Measurements from ENCODE around the gene SEC31A. TPM values are rescaled to one million over a fixed set of nuclear protein-coding genes. Genes with fewer than 3 reads are reported as not detected.

The SEC31A gene
- total and polyA plus RNA-seq, 2 of the 4 experiments (the other 2 are of a cell fraction), result 278 to 366 TPM

DNA sequence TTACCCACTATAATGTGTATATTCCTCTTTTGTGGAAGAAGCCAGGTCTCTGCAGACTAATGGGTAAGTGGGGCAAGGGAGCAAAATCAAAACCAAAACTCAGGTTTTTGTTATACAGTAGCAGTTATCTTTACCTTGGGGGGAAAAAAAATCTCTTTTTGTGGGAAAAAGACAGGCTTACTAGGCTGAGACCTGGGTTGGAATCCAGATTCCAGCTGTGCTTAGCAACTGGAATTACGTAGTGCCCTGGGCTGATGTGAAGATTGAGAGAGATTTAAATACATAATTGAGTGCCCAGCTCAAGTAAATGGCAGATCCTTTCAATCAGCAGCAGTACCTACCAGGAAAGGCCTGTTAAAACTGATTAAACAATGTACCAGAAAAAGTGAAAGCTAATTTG is 76.9 kb downstream of the SEC31A start:
- ATAC-seq (ENCODE audit: low read depth) (no peak), DNase-seq (no peak)
- Histone ChIP-seq H3K27me3 (ENCODE audit: control insufficient read depth, insufficient read depth, low read length) (no peaks in the 10 kb centered on the region), H3K36me3 (ENCODE audit: control insufficient read depth, insufficient read depth, low read length) (peaks cover 15% of the 10 kb centered on the region), H3K27ac (ENCODE audit: insufficient read depth, low read length) (no peak overlapping the region), H3K9me3 (ENCODE audit: control insufficient read depth, insufficient read depth, low read length) (no peaks in the 10 kb centered on the region), H2BK15ac (ENCODE audit: low read depth, low read length) (no peak overlapping the region), H2BK20ac (ENCODE audit: low read depth, low read length) (no peak overlapping the region), H3K23ac (ENCODE audit: low read depth, low read length) (no peak overlapping the region), H3K56ac (ENCODE audit: extremely low read depth, insufficient read depth, low read length) (no peak overlapping the region), H2BK120ac (ENCODE audit: low read depth, low read length) (no peak overlapping the region), H2AFZ (replicated peaks; ENCODE audit: low read length, poor library complexity) (no peak overlapping the region), H2AK5ac (ENCODE audit: low read depth, low read length) (no peak overlapping the region), H4K91ac (ENCODE audit: insufficient read depth, low read depth, low read length) (no peak overlapping the region), H3K79me1 (ENCODE audit: low read depth in 1 of 2, low read length in 2 of 2) (peaks cover 0 to 2% of the 10 kb centered on the region in 2 experiments; a peak in 2 of 4 replicates), H3K4me2 (ENCODE audit: low read depth, low read length) (no peak overlapping the region), H4K20me1 (ENCODE audit: insufficient read depth, low read length) (peaks cover 6% of the 10 kb centered on the region; the same call in 1 of the 2 replicates), H3K9ac (ENCODE audit: low read depth, low read length) (no peak overlapping the region), H3K9me1 (ENCODE audit: insufficient read depth, low read length) (peaks cover 9% of the 10 kb centered on the region; the same call in 1 of the 2 replicates), H3K4me1 (ENCODE audit: control insufficient read depth, insufficient read depth, low read length) (peaks cover 2% of the 10 kb centered on the region; the same call in 1 of the 2 replicates), H4K8ac (ENCODE audit: low read depth in 2 of 2, low read length in 2 of 2) (no peak overlapping the region), H2BK5ac (ENCODE audit: low read depth, low read length, poor library complexity, severe bottlenecking) (no peak overlapping the region), H2AK9ac (replicated peaks; ENCODE audit: low read depth, low read length, poor library complexity) (no peak overlapping the region), H4K5ac (ENCODE audit: low read depth, low read length) (no peak overlapping the region), H3K4me3 (ENCODE audit: insufficient read depth, low read depth, low read length) (no peak overlapping the region), H3K4ac (ENCODE audit: low read depth, low read length) (no peak overlapping the region), H3K18ac (ENCODE audit: low read depth, low read length) (no peak overlapping the region), H3K14ac (replicated peaks; ENCODE audit: low read depth, low read length) (no peak overlapping the region)
- intact Hi-C loops (cut with micrococcal nuclease), result no loop called here
- BruUV-seq (replicated peaks), result no TSS peak
- TF ChIP-seq NFE2L2 (IDR thresholded peaks at IDR 0.05; ENCODE audit: low read depth, low read length) (no peak), POLR2A (IDR thresholded peaks at IDR 0.05; ENCODE audit: low read depth, low read length) (no peak), CEBPB (IDR thresholded peaks at IDR 0.05; ENCODE audit: low read depth, low read length) (no peak), MAFK (IDR thresholded peaks at IDR 0.05; ENCODE audit: low read depth, low read length) (no peak), MAZ (IDR thresholded peaks at IDR 0.05; ENCODE audit: borderline replicate concordance, low read depth, low read length) (no peak)
- dilution Hi-C loops (cut with HindIII; ENCODE audit: low sequenced_read_pairs, unreplicated experiment), result no loop called here
- in situ Hi-C loops (cut with MboI; ENCODE audit: low sequenced_read_pairs), result no loop called here
- ChIA-PET CTCF (interaction anchor here (1.8 kb wide), 1 partner anchor 14 kb away, joined by 5 read pairs; the partner anchor contains the start of gene SCD5), POLR2A (ENCODE audit: unreplicated experiment) (no interaction called here)
- WGBS, 2 experiments (ENCODE audit: extremely low coverage in 2 of 2, insufficient read length in 1 of 2), result no CpG with 5 or more reads among the region's 1 CpG

All from IMR-90 (cell line).